ENCODE measurements around the gene LEPROT. TPM values are rescaled to one million over a fixed set of nuclear protein-coding genes. Genes with fewer than 3 reads are reported as not detected.

LEPROT gene
- polyA plus RNA-seq, 1 donor (not counting 4 experiments of a cell fraction or from before 2014, with no cell fraction given) = 82.5 TPM

DNA sequence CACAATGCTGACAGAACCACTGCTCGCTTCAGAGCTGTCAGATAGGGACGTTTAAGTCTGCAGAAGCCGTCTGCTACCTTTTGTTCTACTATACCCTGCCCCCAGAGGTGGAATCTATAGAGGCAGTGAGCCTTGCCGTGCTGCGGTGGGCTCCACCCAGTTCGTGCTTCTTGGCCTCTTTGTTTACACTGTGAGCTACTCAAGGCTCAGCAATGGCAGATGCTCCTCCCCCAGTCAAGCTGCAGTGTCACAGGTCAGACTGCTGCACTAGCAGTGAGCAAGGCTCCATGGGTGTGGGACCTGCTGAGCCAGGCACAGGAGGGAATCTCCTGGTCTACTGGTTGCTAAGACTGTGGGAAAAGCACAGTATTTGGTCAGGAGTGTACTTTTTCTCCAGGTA lies 47.1 kb downstream of the LEPROT start:
- H3K36me3 ChIP-seq (ENCODE audit: control insufficient read depth in 2 of 2, extremely low read depth in 1 of 2, insufficient read depth in 2 of 2, low read length in 2 of 2) = no peaks in the 10 kb centered on the region
- H3K79me2 ChIP-seq (ENCODE audit: control insufficient read depth, insufficient read depth, low read length) = no peaks in the 10 kb centered on the region
- no peak overlapping the region for H3K4me2 ChIP-seq (ENCODE audit: control insufficient read depth, extremely low read depth, insufficient read depth, low read depth, low read length)
- no peak for TF ChIP-seq EZH2 (IDR thresholded peaks at IDR 0.05; ENCODE audit: low read length)
- TF ChIP-seq, protein P1, sequence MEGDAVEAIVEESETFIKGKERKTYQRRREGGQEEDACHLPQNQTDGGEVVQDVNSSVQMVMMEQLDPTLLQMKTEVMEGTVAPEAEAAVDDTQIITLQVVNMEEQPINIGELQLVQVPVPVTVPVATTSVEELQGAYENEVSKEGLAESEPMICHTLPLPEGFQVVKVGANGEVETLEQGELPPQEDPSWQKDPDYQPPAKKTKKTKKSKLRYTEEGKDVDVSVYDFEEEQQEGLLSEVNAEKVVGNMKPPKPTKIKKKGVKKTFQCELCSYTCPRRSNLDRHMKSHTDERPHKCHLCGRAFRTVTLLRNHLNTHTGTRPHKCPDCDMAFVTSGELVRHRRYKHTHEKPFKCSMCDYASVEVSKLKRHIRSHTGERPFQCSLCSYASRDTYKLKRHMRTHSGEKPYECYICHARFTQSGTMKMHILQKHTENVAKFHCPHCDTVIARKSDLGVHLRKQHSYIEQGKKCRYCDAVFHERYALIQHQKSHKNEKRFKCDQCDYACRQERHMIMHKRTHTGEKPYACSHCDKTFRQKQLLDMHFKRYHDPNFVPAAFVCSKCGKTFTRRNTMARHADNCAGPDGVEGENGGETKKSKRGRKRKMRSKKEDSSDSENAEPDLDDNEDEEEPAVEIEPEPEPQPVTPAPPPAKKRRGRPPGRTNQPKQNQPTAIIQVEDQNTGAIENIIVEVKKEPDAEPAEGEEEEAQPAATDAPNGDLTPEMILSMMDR (optimal IDR thresholded peaks at IDR 0.05 in 1 of 3, IDR thresholded peaks at IDR 0.05 in 1 of 3, conservative IDR thresholded peaks at IDR 0.05 in 1 of 3; ENCODE audit: extremely low read depth in 1 of 3, insufficient read depth in 2 of 3, low read length in 3 of 3) = no peak
- FAIRE-seq = no peak
- no peaks in the 10 kb centered on the region for H3K27me3 ChIP-seq (ENCODE audit: control insufficient read depth, extremely low read depth, insufficient read depth, low read length)
- no peak overlapping the region for H2AFZ ChIP-seq (ENCODE audit: control insufficient read depth, low read length)
- H3K9me1 ChIP-seq (ENCODE audit: control insufficient read depth, extremely low read depth, insufficient read depth, low read length) = no peaks in the 10 kb centered on the region
- no peak overlapping the region for H3K27ac ChIP-seq (ENCODE audit: control insufficient read depth, insufficient read depth, low read length)
- no peaks in the 10 kb centered on the region for H4K20me1 ChIP-seq (ENCODE audit: control insufficient read depth, extremely low read depth, insufficient read depth, low read length)
- no peaks in the 10 kb centered on the region for H3K4me1 ChIP-seq (ENCODE audit: control insufficient read depth, extremely low read depth, insufficient read depth, low read length)
- no peak for DNase-seq (ENCODE audit: low read depth, low spot score)
- H3K9ac ChIP-seq (ENCODE audit: control insufficient read depth, extremely low read depth, insufficient read depth, low read length) = no peak overlapping the region
- no peaks in the 10 kb centered on the region for H3K9me3 ChIP-seq (ENCODE audit: control insufficient read depth, low read depth, low read length)
- no peak overlapping the region for H3K4me3 ChIP-seq (ENCODE audit: control insufficient read depth in 2 of 3, extremely low read depth in 1 of 3, insufficient read depth in 2 of 3, low read depth in 1 of 3, low read length in 3 of 3)
- dilution Hi-C loops (cut with MboI; ENCODE audit: extremely low pct_ligation_motif_present, low sequenced_read_pairs) = no loop called here

DNA sequence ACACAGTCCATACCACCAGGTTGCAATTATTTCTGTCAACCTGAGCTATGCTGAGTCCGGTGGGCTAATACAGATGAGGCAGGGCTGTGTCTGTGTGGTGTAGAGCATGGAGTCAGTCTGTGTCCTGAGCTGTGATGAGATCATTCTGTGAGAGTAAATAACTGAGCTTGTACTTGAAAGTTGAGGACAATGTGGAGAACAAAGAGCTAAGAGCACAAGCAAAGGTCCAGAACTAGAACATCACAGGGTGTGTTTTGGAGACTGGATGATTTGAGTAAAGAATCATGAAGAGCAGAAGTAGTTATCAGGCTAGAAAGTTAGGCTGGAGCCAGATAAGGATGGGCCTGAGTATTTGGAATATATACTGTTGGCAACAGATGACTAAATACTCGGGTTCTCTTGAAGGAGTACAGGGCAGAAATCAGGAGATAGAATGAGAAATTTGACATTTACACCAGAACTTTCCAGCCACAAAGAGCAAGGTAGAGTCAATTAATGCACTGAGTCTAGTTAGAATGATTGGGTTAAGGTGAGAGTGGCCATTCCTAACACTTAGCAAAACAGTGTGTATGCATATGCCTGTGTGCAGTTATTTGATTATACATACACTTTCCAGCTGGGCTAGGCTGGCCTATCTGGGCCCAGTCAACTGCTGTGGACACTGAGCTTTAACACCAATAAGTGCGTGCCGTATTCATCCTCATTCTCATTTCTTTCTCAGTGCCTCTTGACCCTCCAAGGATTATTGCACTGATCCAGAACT lies 48.8 kb downstream of the LEPROT start:
- no peaks in the 10 kb centered on the region for H3K27me3 ChIP-seq (ENCODE audit: control insufficient read depth, extremely low read depth, insufficient read depth, low read length)
- H3K9me1 ChIP-seq (ENCODE audit: control insufficient read depth, extremely low read depth, insufficient read depth, low read length) = no peaks in the 10 kb centered on the region
- no peaks in the 10 kb centered on the region for H3K36me3 ChIP-seq (ENCODE audit: control insufficient read depth in 2 of 2, extremely low read depth in 1 of 2, insufficient read depth in 2 of 2, low read length in 2 of 2)
- no peak overlapping the region for H3K4me2 ChIP-seq (ENCODE audit: control insufficient read depth, extremely low read depth, insufficient read depth, low read depth, low read length)
- DNase-seq (ENCODE audit: low read depth, low spot score) (no peak), FAIRE-seq (no peak)
- no peak overlapping the region for H3K27ac ChIP-seq (ENCODE audit: control insufficient read depth, insufficient read depth, low read length)
- H2AFZ ChIP-seq (ENCODE audit: control insufficient read depth, low read length) = no peak overlapping the region
- no peak overlapping the region for H3K9ac ChIP-seq (ENCODE audit: control insufficient read depth, extremely low read depth, insufficient read depth, low read length)
- no peaks in the 10 kb centered on the region for H3K79me2 ChIP-seq (ENCODE audit: control insufficient read depth, insufficient read depth, low read length)
- TF ChIP-seq, protein P1 (optimal IDR thresholded peaks at IDR 0.05 in 1 of 3, IDR thresholded peaks at IDR 0.05 in 1 of 3, conservative IDR thresholded peaks at IDR 0.05 in 1 of 3; ENCODE audit: extremely low read depth in 1 of 3, insufficient read depth in 2 of 3, low read length in 3 of 3) = no peak
- TF ChIP-seq EZH2 (IDR thresholded peaks at IDR 0.05; ENCODE audit: low read length) = no peak
- H3K4me3 ChIP-seq (ENCODE audit: control insufficient read depth in 2 of 3, extremely low read depth in 1 of 3, insufficient read depth in 2 of 3, low read depth in 1 of 3, low read length in 3 of 3) = no peak overlapping the region
- dilution Hi-C loops (cut with MboI; ENCODE audit: extremely low pct_ligation_motif_present, low sequenced_read_pairs) = no loop called here
- H3K9me3 ChIP-seq (ENCODE audit: control insufficient read depth, low read depth, low read length) = no peaks in the 10 kb centered on the region
- H3K4me1 ChIP-seq (ENCODE audit: control insufficient read depth, extremely low read depth, insufficient read depth, low read length) = no peaks in the 10 kb centered on the region
- H4K20me1 ChIP-seq (ENCODE audit: control insufficient read depth, extremely low read depth, insufficient read depth, low read length) = no peaks in the 10 kb centered on the region
